ENCODE data around the gene DSCAM. TPM values are rescaled to one million over a fixed set of nuclear protein-coding genes. Genes with fewer than 3 reads are reported as not detected.

The DSCAM gene
- total and polyA plus RNA-seq, 2 experiments from 2014 or later = 0.23 to 0.42 TPM

DNA sequence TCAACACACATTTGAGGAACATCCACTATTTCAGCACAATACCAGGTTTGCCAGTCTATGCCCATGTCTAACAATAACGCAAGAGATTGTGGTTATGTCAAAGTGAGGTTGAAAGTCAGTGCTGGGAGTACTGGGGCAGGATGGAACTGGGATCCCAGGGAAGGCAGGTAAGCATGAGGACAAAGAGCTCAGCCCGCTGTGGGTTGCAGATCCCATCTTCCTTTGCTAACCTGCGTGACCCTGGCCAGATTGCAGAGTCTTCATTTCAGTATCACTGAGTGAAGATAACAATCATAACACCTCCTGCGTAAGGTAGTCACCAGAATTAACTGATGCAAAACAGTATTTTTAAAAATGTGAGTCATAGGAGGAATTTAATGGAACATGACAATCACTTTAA lies 729.7 kb downstream of the DSCAM start:
- Histone ChIP-seq H3K4me1 (ENCODE audit: low read depth) (no peaks in the 10 kb centered on the region), H3K27me3 (no peaks in the 10 kb centered on the region), H3K4me3 (no peak overlapping the region), H3K36me3 (no peaks in the 10 kb centered on the region), H3K27ac (no peak overlapping the region), H3K9me3 (ENCODE audit: low read depth) (no peaks in the 10 kb centered on the region)
- TF ChIP-seq, protein P1, sequence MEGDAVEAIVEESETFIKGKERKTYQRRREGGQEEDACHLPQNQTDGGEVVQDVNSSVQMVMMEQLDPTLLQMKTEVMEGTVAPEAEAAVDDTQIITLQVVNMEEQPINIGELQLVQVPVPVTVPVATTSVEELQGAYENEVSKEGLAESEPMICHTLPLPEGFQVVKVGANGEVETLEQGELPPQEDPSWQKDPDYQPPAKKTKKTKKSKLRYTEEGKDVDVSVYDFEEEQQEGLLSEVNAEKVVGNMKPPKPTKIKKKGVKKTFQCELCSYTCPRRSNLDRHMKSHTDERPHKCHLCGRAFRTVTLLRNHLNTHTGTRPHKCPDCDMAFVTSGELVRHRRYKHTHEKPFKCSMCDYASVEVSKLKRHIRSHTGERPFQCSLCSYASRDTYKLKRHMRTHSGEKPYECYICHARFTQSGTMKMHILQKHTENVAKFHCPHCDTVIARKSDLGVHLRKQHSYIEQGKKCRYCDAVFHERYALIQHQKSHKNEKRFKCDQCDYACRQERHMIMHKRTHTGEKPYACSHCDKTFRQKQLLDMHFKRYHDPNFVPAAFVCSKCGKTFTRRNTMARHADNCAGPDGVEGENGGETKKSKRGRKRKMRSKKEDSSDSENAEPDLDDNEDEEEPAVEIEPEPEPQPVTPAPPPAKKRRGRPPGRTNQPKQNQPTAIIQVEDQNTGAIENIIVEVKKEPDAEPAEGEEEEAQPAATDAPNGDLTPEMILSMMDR (IDR thresholded peaks at IDR 0.05; ENCODE audit: low read depth, low read length) = no peak
- DNase-seq (ENCODE audit: low read depth in 1 of 2, low spot score in 1 of 2) = no peak

DNA sequence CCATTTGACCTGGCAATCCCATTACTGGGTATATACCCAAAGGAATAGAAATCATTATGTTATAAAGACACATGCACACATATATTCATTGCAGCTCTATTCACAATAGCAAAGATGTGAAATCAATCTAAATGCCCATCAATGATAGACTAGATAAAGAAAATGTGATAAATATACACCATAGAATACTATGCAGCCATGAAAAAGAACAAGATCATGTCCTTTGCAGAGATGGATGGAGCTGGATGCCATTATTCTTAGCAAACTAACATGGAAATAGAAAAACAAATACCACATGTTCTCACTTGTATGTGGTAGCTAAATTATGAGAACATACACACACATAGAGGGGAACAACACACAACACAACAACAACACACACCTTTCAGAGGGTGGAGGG lies 731.2 kb downstream of the DSCAM start:
- Histone ChIP-seq H3K9me3 (ENCODE audit: low read depth) (no peaks in the 10 kb centered on the region), H3K36me3 (no peaks in the 10 kb centered on the region), H3K27ac (no peak overlapping the region), H3K4me3 (no peak overlapping the region), H3K4me1 (ENCODE audit: low read depth) (no peaks in the 10 kb centered on the region), H3K27me3 (no peaks in the 10 kb centered on the region)
- no peak for DNase-seq (ENCODE audit: low read depth in 1 of 2, low spot score in 1 of 2)
- TF ChIP-seq, protein P1 (IDR thresholded peaks at IDR 0.05; ENCODE audit: low read depth, low read length) = no peak

DNA sequence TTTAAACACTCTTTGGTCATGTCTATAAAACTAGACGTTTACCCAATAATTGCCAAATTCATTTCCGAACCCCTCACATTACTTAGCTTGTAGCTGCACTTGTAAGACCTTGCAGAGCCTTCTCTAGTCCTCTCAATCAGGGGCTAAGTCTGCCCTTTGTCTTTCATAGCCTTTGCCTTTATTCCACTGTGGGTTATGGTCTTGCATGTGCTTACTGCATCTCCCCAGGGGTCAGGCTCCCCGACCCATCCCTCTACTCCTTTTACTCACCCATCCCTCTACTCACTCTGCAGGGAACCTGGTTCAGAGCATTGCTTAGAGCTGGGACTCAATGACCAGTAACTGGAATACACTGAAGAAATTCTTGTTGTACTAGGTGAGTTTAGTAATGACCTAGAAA lies 744.3 kb downstream of the DSCAM start:
- H3K27me3 ChIP-seq = no peaks in the 10 kb centered on the region
- H3K4me3 ChIP-seq = no peak overlapping the region
- no peaks in the 10 kb centered on the region for H3K4me1 ChIP-seq (ENCODE audit: low read depth)
- TF ChIP-seq, protein P1 (IDR thresholded peaks at IDR 0.05; ENCODE audit: low read depth, low read length) = no peak
- H3K27ac ChIP-seq = no peak overlapping the region
- H3K9me3 ChIP-seq (ENCODE audit: low read depth) = no peaks in the 10 kb centered on the region
- no peak for DNase-seq (ENCODE audit: low read depth in 1 of 2, low spot score in 1 of 2)
- no peaks in the 10 kb centered on the region for H3K36me3 ChIP-seq

DNA sequence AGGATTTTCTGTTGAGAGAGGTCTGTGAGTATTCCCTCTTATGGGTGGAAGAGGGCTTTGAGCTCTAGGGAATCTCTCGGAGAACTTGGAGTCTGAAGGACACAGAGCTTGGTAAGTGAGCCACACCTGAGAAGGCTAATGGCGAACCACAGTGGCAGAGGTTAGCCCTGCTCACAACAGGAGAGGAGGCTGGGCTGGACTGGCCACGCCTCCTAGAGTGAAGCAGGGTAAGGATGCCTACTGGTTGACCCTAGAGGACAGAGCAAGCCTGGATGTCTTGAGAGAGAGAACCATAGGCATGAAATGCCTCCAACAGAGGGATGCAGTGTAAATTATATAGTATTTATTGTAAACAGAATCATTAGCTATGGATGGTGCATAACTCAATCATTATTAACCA lies 747.1 kb downstream of the DSCAM start:
- TF ChIP-seq, protein P1 (IDR thresholded peaks at IDR 0.05; ENCODE audit: low read depth, low read length) = no peak
- H3K4me3 ChIP-seq = no peak overlapping the region
- DNase-seq (ENCODE audit: low read depth in 1 of 2, low spot score in 1 of 2) = no peak
- no peak overlapping the region for H3K27ac ChIP-seq
- H3K27me3 ChIP-seq = no peaks in the 10 kb centered on the region
- no peaks in the 10 kb centered on the region for H3K9me3 ChIP-seq (ENCODE audit: low read depth)
- no peaks in the 10 kb centered on the region for H3K4me1 ChIP-seq (ENCODE audit: low read depth)
- H3K36me3 ChIP-seq = no peaks in the 10 kb centered on the region

DNA sequence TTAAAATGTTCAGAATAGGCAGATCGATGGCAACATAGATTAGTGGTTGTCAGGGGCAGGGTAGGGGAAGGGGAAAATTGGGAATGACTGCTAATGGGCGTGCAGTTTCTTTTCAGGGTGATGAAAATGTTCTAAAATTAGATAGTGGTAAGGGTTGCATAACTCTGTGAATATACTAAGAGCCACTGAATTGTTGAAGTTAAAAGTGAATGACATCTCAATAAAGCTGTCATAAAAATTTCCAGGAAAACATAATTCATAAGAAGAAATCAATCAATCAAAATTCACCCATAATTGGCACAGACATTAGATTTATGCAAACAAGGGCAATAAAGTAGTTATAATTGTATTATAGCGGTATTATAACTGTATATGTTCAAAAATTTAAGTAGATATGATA lies 751.5 kb downstream of the DSCAM start:
- no peaks in the 10 kb centered on the region for H3K4me1 ChIP-seq (ENCODE audit: low read depth)
- H3K4me3 ChIP-seq = no peak overlapping the region
- H3K27ac ChIP-seq = no peak overlapping the region
- TF ChIP-seq, protein P1 (IDR thresholded peaks at IDR 0.05; ENCODE audit: low read depth, low read length) = no peak
- no peaks in the 10 kb centered on the region for H3K27me3 ChIP-seq
- H3K9me3 ChIP-seq (ENCODE audit: low read depth) = no peaks in the 10 kb centered on the region
- H3K36me3 ChIP-seq = no peaks in the 10 kb centered on the region
- DNase-seq (ENCODE audit: low read depth in 1 of 2, low spot score in 1 of 2) = no peak

DNA sequence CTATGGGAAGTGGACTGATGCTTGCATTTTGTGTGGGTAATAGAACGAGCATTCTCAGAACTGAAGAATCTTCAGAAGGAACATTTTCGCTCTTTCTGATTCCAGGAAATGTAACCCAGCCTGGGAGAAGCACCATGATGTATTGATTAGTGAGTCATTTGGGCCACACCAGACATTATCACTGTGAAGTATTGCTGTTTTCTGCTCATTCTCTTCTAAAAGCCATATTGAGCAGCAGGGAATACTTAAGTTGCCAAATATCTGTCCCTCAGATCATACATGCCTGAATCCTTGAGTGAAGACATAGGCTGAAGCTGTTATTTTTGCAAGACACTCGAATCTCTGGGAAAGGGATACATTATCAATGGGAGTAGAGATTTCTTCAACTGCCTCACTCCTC lies 766.6 kb downstream of the DSCAM start:
- no peaks in the 10 kb centered on the region for H3K27me3 ChIP-seq
- H3K4me1 ChIP-seq (ENCODE audit: low read depth) = no peaks in the 10 kb centered on the region
- no peaks in the 10 kb centered on the region for H3K36me3 ChIP-seq

More for the DNA sequence above, 766.6 kb downstream of the DSCAM start:
- no peaks in the 10 kb centered on the region for H3K9me3 ChIP-seq (ENCODE audit: low read depth)
- H3K4me3 ChIP-seq = no peak overlapping the region
- H3K27ac ChIP-seq = no peak overlapping the region
- no peak for DNase-seq (ENCODE audit: low read depth in 1 of 2, low spot score in 1 of 2)
- TF ChIP-seq, protein P1 (IDR thresholded peaks at IDR 0.05; ENCODE audit: low read depth, low read length) = no peak
